ENCODE data around the gene LINC00237. TPM values are rescaled to one million over a fixed set of nuclear protein-coding genes. Genes with fewer than 3 reads are reported as not detected.

LINC00237 gene
- polyA plus RNA-seq, 12 donors: 0.13 to 0.61 (median 0.34) TPM; not detected in 4

DNA sequence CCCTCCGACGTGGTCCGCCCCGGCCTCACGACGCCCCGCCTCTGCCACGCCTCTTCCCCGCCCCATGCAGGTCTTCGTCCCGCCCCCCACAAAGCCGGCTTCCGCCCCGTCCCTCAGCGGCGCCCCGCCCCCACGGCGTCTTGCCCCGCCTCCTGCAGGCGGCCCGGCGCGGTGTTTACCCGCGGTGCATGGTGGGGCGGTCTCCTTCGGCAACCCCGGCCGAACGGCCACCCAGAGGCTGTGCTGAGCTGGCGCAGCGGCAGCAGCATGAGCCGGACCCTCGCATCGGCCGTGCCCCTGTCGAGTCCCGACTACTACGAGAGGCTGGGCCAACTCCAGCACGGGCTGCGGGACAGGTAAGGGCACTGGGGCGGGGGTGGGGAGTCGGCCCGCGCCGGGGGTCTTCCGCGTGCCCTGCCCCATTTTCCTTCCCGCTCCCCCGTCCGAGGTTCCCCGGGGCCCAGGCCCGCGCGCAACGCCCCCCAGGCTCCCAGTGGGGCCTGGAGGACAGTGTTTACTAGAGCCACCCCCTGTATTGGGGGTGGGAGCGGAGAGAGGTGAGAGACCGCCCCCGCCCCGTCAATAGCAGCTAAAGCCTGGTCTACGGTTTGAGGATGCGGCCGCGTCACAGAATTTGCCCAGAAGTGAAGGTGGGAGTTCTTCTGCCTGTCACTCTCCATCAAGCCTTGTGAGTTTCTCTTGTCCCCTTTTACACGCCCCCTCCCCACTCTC lies 19.9 kb upstream of the LINC00237 start, which contains the start of gene KIZ:
Gene KIZ, plus strand, starts transcription at position 234 of the 732 bp plus-strand sequence. Its CDS starts 34 bp downstream, at position 268.
- peak; percentile 94 for DNase-seq

GRCh38 chr20:21125072-21125848 lies 19.1 kb upstream of the LINC00237 start:
- no peak for DNase-seq

- DNase-seq: no peak
Observed at GRCh38 chr20:21124190-21124589, 18.0 kb upstream of the LINC00237 start.

- no peak for DNase-seq
Observed at GRCh38 chr20:21118782-21119181, 12.6 kb upstream of the LINC00237 start.

DNA sequence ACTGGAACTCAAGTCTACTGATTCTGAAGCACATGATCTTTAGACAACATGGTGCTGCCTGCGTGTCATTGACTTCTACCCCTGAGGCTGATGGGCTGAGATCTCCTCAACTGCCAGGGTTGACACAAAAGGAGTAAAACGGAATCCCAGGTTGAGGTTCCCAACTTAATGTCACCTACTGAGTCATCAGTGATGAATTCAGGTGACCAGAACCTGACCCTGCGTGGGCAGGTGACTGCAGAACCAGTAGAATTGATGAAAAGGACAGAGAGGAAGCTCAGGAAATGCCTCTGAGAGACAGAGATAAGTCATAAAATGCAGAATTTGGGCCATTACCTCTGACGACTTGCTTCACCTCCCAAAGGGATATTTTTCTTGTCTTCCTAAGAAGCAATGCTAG lies 12.0 kb upstream of the LINC00237 start:
- DNase-seq: no peak

DNA sequence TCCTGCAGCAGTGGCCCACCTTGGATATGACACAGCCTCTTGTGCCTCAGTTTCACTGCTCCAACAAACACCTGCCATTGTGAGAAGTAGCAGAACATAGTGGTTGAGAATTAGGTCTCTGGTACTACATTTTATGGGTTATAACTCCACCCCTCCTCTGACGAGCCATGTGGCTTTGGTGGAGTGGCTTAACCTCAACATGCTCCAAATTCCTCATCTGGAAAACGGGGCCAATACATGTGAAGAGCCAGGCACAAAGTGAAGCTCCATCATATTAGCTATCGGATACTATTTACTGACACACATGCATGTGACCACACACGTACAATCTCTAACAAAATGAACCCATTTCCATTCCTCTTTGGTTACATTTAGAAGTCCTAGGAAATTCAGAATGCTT lies 11.4 kb upstream of the LINC00237 start:
- DNase-seq: no peak

GRCh38 chr20:21114584-21114983 lies 8.4 kb upstream of the LINC00237 start:
- DNase-seq: no peak

DNA sequence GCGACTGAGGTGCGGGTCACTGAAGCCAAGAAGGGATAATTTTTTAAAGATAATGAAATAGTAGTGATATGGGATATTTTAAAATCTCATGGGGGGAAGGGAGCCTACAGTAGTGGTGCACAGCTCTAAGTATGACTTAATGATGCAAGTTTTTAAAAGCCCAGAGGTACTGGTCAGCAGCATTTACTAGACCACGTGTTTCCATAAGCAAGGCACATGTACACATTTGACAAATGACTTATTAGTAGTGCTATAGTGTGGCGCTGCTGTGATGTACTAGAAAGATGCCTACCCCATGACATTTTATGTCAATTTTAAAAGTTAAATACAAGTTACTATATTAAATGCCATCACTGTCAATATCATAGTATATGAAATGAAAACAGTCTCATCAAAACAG lies 7.5 kb upstream of the LINC00237 start:
- DNase-seq: no peak

- no peak for DNase-seq
Observed at GRCh38 chr20:21111416-21111815, 5.3 kb upstream of the LINC00237 start.

DNA sequence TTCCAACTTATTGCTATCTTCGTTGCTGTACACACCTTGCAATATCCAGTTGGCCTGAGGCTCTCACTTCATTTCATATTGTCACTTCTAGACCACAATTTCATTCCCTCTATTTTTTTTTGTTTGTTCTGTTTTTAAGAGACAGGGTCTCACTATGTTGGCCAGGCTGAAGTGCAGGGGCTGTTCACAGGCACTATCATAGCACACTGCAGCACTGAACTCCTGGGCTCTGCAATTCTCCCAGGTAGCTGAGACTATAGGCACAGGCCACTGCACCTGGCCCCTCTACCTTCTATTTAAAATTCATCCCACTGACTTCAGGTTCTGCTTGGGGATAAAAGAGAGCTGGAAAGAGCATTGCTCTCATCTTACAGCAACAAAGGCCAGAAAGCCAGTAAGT lies 4.7 kb upstream of the LINC00237 start:
- DNase-seq: no peak

DNA sequence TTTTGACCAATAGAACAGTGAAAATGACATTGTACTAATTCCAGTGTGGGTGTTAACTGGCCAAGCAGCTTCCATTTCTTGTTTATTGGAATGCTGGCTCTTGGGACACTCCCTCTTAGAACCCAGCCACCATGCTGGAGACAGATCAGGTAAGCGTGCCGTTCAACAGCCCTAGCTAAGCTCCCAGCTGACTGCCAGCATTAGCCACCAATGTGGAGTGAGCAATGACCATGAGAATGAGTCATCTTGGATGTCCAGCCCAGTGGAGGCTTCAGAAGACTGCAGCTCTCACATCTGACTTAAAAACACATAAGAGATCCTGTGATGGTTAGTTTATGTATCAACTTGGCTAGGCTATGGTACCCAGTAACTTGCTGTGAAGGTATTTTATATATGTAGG lies 3.0 kb upstream of the LINC00237 start:
- no peak for DNase-seq

DNA sequence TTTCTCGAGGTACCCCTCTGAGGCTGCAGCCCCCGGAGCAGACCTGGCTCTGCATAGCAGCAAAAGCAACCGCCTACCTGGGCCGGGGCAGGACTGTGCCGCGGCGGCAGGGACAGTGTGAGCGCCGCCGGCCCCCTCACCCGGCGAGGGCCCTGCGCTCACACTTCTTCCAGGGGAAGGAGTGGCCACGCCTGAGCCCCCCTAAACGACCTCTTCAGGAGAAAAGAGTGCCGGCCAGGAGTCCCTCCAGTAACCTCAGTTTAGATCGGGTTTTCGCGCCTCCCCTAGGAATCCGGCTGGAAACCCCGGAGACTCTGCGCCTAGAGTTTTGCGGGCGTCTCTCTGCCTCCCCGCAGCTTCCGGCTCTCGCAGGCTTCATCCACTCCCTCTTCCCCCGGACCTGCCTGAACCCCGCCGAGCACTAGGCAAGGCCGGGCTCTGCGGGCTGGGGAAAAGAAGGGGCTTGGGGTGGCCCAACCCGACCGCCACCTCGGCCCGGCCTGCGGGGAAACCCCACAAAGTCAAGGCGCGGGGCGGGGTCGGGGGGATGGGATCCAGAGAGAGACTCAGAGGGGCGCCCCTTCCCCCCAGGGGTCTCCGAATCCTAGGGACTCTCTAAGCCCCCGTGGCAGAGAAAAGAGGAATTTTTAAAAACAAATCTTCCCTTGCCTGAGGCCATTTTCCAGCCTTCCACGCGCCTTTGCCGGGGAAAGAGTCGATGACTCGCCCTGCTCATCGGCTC lies 558 bp downstream of the LINC00237 start:
- DNase-seq: no peak

- no peak for DNase-seq
Observed at GRCh38 chr20:21104921-21105320, 1.2 kb downstream of the LINC00237 start.

DNA sequence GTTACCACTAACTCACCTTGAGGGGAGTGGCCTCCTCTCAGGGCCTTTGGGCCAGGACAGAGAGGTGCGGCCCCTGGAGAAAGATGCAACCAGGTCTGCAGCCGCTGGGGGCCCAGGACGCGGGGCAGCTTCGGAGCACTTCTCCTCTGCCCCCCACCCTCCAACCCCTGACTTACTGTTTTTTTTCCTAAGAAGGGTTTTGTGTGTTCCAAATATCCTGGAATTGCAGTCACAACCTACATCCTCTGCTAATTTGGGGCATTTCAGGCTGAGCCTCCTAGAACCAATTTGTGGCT lies 1.7 kb downstream of the LINC00237 start:
- DNase-seq: no peak

- no peak for DNase-seq
Observed at GRCh38 chr20:21103582-21104465, 2.3 kb downstream of the LINC00237 start.

GRCh38 chr20:21102603-21103311 lies 3.4 kb downstream of the LINC00237 start:
- DNase-seq: no peak

DNA sequence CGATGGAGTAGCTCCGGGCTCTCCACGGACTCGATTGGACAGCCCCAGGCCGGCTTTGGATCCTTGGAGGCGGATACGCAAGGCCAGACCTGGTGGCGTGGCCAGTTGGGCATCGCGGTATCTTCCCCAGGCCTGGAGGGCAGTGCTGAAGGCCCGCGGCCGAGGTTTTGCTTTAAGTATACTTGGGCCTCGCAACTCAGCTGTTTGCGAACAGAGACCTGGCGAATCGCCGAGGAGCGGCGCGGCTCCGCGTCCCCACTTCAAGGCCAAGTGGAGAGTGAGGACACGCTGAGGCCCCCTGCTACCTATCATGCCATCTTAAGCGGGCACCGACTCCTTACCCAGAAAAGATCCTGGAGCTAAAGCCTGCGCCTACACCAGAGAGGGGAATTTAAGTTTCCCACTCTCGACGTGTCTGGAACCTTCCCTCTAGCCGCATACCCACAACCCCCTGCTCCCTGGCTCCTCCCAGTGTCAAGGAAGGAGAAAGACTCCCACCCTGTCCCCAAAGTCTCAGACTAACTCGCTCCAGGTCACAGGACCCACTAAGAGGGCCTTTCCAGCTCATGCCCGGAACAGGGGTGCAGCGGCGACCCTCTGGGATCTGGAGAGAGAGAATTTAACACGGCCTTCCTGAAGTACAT lies 4.1 kb downstream of the LINC00237 start:
- DNase-seq: no peak

DNA sequence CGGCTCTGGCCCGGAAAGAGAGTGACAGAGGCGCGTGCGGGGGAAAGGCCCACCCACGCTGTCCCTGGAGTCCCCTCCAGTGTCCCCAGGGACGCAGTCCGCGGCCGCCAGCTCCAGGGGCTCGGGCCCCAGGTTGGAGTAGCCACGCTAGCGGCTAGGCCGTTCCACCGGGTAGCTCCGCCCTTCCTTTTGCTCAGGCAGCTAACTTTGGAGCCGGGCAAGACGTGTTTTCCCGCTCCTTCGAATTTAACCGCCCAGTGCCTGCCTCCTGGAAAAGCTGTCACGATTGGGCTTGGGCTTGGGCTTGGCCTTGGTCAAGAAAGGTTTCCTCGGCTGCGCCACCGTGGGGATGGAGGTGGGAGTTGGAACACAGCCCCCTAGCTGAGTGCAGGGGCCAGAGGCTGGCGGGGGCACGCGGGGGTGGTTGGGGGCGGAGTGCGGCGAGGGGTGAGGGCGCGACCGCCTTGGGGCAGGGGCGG lies 4.7 kb downstream of the LINC00237 start:
- no peak for DNase-seq

DNA sequence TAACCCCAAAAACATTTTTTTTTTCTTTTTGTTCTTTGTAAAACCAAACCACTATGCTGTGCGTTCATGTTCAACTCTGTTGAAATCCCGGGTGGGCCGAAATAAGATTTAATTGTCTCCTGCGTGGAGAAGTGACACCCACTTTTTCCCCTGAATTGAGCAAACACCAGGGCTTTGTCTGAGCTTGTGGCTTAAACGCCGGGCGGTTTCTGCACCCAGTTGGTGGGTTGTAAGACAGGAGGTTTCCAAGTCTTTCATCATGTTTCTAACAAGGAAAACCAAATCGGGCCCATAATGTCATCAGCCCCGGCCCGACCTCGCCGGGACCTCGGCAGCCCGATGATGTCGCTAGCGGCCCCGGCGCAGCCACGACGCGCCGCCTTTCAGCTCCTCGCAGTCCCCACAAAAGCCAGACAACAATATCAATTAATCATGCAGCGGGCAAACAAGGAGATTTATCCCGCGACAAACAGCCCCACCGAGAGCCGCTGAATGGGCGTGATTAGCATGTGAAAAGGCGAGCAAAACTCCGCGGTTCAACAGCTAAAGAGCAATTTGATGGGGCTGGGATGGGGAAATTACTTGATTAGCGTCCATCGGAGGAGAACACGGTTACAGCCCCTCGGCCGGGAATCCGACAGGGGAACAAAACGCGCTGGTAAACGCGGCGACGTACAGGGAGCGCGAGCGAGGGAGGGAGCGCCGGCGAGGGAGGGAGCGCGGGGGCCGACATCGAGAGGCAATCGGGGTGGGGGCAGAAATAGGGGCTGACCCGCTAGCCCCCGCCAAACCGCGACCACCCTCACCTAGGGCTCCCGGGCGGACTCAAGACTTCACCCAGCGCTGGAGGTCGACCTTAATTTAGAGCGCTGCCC lies 5.3 kb downstream of the LINC00237 start:
- DNase-seq: no peak

Data from muscle of arm (tissue), 12 donors.